ENCODE measurements around the gene BEX5.
"Not testable (repeated sequence)": the region's sequence is repeated elsewhere in the genome, so short reads cannot be mapped to it uniquely, and the experiment has no call there.

Gene BEX5

GRCh38 chrX:102155806-102156179 is at the start of gene BEX5:
BEX5 (minus strand) TSS chrX:102155977; CDS start chrX:102154265, 1,712 bp downstream.
- in situ Hi-C loops (cut with MboI; ENCODE audit: low sequenced_read_pairs): loop anchor here (25.0 kb wide), 3 partner anchors 382 to 1032 kb away; no protein-coding TSS in a partner anchor

DNA sequence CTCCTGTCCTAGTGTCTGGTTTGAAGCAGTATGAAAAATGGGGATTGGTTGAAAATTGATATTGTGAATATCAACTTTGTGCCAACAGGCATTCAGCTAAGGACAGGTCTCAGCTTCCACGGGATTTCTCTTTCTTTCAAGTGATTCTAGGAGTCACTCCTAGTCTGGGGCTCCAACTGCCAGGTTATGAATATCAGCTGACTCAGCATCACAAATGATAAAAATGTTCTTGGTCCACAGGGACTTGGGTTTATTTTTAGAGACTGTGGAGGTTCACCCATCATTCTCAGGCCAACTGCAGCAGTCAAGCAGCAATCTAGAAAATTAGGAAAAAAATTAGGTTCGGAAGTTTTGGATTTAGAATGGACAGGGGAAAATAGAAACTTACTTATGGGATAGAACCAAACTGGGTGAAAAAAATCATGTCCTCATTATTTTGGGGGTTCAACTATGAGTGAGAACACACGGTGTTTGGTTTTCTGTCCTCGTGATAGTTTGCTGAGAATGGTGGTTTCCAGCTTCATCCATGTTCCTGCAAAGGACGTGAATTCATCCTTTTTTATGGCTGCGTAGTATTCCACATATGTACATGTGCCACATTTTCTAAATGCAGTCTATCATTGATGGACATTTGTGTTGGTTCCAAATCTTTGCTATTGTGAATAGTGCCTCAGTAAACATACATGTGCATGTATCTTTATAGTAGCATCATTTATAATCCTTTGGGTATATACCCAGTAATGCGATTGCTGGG is 30.4 kb upstream of the BEX5 start:
- in situ Hi-C loops (cut with MboI; ENCODE audit: low sequenced_read_pairs): no loop called here

DNA sequence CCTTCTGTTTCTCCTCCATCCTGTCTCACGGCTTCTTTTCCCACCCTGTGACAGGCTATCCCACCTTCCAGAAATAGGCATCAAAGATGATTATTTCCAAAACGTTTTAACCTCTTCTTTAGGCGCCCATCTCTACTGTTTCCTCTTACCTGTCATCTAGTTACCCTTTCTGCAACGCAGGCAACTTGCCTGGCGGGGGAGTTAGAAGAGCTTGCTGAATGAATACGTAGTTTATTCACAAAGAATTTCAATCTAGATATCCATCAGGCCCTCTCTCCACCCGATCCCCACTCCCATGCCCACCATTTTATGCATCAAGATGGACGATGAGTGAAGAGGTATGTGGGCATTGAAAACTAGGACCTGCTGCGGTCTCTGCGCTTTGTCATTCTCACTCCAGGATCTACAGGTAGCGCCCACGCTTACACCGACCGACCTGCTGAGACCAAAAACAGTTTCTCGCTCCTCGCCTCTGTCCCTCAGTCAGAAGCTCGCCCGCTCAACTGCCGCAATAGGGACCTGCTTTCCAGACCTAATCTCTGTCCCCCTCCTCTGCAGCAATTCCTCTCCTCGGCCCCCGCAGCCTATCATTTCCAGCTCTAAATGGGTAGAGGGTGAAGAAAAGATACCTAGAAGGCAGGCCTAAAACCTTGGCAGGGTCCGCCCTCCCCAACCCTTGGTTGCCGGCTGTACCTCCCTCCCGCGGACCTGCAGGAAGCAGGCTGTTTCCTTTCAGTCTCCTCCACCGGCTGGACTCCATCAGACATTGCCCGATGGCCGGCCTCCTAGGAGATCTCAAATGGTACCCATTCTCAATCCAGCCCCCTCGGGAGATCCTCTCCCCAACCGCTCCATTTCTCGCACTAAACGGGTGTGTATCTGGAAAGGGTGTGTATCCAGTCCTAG is 624 bp downstream of the BEX5 start:
- in situ Hi-C loops (cut with MboI; ENCODE audit: low sequenced_read_pairs): loop anchor here (25.0 kb wide), 3 partner anchors 382 to 1032 kb away; no protein-coding TSS in a partner anchor

GRCh38 chrX:102154218-102154860 is 1.4 kb downstream of the BEX5 start:
- in situ Hi-C loops (cut with MboI; ENCODE audit: low sequenced_read_pairs): loop anchor here (25.0 kb wide), 3 partner anchors 383 to 1033 kb away; no protein-coding TSS in a partner anchor

GRCh38 chrX:102142274-102142673 is 13.5 kb downstream of the BEX5 start, which contains the start of gene TCEAL6:
TCEAL6 (minus strand) TSS chrX:102142481.
- in situ Hi-C loops (cut with MboI; ENCODE audit: low sequenced_read_pairs): not testable (repeated sequence)

DNA sequence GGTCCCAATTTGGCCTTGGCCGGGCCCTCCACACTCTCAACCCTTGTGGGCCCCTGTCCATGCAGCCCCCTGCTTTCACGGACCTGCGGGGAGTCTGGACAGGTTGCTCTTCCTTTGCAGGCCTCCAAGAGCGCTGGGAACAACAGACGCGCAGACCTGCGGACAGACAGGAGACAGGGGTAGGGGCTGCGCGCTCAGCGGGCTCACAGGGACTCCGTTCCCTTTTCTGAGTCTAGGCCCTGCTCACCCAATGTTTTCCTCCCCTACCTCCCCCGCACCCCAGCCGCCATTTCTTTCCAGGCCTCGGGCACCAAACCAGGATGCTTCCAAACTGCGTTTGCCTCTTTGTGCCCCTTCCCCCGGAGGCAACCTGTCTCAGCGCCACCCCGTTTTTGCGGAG is 14.1 kb downstream of the BEX5 start:
- in situ Hi-C loops (cut with MboI; ENCODE audit: low sequenced_read_pairs): not testable (repeated sequence)

GRCh38 chrX:102140876-102141275 is 14.9 kb downstream of the BEX5 start:
- in situ Hi-C loops (cut with MboI; ENCODE audit: low sequenced_read_pairs): not testable (repeated sequence)

GRCh38 chrX:102138064-102138463 is 17.7 kb downstream of the BEX5 start:
- in situ Hi-C loops (cut with MboI; ENCODE audit: low sequenced_read_pairs): no loop called here

- in situ Hi-C loops (cut with MboI; ENCODE audit: low sequenced_read_pairs): no loop called here
Observed at GRCh38 chrX:102129473-102129872, 26.3 kb downstream of the BEX5 start.

DNA sequence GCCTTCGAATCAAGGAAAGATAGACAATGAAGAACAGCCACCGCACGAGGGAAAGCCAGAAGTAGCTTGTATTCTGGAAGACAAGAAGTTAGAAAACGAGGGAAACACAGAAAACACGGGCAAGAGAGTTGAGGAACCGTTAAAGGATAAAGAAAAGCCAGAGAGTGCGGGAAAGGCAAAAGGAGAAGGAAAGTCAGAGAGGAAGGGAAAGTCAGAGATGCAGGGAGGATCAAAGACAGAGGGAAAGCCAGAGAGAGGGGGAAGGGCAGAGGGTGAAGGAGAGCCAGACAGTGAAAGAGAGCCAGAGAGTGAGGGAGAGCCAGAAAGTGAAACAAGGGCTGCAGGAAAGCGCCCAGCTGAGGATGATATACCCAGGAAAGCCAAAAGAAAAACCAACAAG is 28.9 kb downstream of the BEX5 start:
- in situ Hi-C loops (cut with MboI; ENCODE audit: low sequenced_read_pairs): no loop called here

DNA sequence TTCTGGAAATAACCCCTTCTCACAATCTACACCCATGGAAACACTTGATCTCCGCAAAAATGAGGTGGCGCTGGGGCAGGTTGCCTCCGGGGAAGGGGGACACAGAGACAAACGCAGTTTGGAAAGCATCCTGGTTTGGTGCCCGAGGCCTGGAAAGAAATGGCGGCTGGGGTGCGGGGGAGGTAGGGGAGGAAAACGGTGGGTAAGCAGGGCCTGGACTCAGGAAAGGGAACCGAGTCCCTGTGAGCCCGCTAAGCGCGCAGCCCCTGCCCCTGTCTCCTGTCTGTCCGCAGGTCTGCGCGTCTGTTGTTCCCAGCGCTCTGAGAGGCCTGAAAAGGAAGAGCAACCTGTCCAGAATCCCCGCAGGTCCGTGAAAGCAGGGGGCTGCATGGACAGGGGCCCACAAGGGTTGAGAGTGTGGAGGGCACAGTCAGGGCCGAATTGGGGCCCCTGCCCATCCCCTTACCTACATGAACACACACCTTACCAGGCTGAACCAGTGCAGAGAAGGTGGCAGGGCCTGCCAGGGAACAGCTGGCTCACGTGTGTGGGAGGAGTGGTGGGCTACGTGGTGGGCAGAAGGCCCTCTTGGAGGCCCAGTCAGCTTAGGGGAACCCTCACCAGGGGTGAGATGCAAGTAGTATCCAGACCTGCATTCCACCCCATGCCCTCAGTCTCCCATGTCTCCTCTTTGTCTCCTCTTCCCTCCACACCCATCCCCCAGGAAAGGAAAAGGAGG is 29.5 kb downstream of the BEX5 start:
- in situ Hi-C loops (cut with MboI; ENCODE audit: low sequenced_read_pairs): not testable (repeated sequence)

DNA sequence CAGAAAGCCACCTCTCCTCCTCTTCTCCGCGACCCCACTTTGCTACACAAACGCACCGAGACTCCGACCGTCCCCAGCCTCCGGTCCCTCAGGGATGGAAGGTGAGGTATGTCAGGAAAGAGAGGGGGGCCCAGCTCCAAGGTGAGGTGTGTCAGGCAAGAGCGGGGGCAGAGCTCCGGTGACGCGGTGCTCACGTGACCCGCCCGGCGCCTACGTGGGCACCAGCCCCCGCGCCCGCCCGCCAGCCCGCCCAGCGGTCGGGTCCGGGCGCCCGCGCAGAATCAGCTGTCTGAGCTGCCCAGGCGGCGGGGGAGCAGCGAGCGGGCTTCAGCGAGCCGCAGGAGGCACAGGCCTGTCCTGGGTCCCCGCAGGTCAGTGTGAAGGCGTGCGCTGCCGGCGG is 30.3 kb downstream of the BEX5 start, which contains the start of gene TCEAL2:
Gene TCEAL2 (plus strand): TSS at position 244 of the 400 bp plus-strand sequence. CDS start 1,152 bp downstream, outside the sequence.
- in situ Hi-C loops (cut with MboI; ENCODE audit: low sequenced_read_pairs): not testable (repeated sequence)

DNA sequence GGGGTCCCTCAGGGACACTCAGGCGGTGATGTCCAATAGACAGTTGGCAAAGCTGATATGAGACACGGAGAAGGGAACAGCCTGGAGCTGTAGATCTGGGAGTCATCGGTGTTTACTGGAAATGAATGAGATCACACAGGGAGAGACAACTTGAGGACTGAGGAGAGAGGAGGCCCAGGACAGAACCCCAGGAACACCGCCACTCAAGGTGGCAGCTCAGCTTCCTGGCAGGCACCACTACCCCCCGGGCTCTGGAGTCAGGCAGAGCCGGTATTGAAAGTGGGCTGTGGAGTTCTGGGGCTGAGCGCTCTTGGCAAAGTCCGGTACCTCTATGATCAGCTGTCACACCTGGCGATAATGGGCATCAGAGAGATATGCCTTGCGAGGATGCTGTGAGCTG is 30.8 kb downstream of the BEX5 start:
- in situ Hi-C loops (cut with MboI; ENCODE audit: low sequenced_read_pairs): not testable (repeated sequence)

DNA sequence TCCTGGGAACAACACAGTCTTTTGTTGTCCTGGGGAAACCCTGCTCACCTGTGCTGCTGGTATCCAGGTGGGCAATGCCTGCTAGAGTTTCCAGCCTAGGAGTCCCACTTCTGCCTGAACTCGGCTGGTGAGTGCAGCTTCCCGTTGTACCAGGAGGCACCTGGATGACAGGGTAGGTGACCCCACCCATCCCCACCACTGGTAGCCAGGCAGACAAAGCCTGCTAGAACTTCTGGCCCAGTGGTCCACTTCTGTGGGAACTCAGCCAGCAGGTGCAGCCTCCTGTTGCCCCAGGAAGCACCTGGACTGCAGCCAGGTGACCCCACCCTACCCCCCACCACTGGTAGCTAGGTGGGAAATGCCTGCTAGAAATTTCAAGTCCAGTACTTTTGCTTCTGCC is 40.0 kb downstream of the BEX5 start:
- in situ Hi-C loops (cut with MboI; ENCODE audit: low sequenced_read_pairs): no loop called here

DNA sequence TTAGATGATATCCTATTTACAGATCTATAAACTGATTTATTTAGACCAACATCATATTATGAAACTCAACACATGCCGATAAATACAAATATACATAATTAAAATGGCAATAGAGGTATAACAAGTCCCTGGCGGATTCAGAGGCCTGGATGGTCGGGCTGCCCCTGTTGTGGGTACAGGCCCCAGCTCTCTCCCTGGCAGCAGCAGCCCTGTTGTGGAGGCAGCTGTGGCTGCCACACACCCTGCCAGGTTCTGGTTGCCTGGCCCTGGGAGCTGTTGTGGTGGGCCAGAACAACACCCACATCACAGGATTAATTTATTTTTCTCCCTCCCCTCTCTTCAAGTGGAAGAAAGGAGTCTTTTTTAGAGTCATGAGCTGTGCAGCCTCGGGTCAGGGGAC is 42.4 kb downstream of the BEX5 start:
- in situ Hi-C loops (cut with MboI; ENCODE audit: low sequenced_read_pairs): no loop called here
